ENCODE measurements around the gene PSMA5.

DNA sequence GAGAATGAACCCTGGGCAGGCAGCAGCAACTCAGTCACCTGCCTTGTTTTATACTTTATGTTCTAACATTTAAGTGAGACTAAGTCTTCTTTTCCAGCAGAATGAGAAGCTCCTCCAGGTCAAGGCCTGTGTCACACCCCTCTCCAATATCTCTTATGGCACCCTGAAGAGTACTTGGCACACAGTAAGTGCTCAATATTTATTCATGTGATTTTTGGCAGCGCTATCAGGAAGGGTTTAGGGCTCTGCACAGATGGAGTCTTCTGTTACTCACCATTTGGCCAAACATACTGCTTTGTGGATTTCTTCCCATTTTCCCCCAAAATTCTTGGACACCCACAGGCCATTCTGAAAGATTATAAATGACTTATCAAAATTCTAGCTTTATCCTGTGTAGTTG, 75.6 kb downstream of the PSMA5 start:
- TF ChIP-seq, protein P1, sequence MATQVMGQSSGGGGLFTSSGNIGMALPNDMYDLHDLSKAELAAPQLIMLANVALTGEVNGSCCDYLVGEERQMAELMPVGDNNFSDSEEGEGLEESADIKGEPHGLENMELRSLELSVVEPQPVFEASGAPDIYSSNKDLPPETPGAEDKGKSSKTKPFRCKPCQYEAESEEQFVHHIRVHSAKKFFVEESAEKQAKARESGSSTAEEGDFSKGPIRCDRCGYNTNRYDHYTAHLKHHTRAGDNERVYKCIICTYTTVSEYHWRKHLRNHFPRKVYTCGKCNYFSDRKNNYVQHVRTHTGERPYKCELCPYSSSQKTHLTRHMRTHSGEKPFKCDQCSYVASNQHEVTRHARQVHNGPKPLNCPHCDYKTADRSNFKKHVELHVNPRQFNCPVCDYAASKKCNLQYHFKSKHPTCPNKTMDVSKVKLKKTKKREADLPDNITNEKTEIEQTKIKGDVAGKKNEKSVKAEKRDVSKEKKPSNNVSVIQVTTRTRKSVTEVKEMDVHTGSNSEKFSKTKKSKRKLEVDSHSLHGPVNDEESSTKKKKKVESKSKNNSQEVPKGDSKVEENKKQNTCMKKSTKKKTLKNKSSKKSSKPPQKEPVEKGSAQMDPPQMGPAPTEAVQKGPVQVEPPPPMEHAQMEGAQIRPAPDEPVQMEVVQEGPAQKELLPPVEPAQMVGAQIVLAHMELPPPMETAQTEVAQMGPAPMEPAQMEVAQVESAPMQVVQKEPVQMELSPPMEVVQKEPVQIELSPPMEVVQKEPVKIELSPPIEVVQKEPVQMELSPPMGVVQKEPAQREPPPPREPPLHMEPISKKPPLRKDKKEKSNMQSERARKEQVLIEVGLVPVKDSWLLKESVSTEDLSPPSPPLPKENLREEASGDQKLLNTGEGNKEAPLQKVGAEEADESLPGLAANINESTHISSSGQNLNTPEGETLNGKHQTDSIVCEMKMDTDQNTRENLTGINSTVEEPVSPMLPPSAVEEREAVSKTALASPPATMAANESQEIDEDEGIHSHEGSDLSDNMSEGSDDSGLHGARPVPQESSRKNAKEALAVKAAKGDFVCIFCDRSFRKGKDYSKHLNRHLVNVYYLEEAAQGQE (tag by site-specific recombination; IDR thresholded peaks at IDR 0.05) = no peak
- TF ChIP-seq ZNF138 (tag by site-specific recombination; IDR thresholded peaks at IDR 0.05; ENCODE audit: borderline replicate concordance) (no peak), ZNF792 (tag by site-specific recombination; IDR thresholded peaks at IDR 0.05) (no peak), ZNF10 (tag by site-specific recombination; IDR thresholded peaks at IDR 0.05) (no peak), ZFP69B (tag by site-specific recombination; IDR thresholded peaks at IDR 0.05) (no peak)

Measured in HEK293 (cell line).